Measurements from ENCODE around the gene RAD51B.
"Not testable (repeated sequence)": the region's sequence is repeated elsewhere in the genome, so short reads cannot be mapped to it uniquely, and the experiment has no call there.

The RAD51B gene

DNA sequence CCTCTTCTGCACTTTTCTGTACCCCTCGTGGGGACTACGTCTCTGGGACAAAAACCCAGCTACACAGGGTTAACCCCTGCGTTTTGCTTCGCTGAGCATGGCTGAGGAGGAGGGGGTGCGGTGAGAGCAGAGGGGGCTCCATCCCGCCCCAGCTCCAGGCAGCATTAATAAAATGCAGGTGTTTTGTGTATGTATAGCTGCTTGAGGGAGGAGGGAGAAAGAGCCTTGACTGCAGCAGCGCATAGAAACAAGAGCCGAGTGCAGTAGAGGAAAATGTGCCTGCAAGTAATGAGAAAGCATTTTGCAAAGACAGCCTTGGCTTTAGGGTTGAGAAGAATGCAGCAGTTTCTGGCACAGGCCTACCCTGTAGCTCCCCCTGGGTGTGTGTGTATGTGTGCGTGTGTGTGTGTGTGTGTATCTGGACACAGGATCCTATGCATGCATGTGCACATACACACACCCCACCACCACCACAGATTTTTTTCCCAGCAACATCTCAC is 869.3 kb downstream of the RAD51B start:
- no peak for DNase-seq (ENCODE audit: low spot score)

DNA sequence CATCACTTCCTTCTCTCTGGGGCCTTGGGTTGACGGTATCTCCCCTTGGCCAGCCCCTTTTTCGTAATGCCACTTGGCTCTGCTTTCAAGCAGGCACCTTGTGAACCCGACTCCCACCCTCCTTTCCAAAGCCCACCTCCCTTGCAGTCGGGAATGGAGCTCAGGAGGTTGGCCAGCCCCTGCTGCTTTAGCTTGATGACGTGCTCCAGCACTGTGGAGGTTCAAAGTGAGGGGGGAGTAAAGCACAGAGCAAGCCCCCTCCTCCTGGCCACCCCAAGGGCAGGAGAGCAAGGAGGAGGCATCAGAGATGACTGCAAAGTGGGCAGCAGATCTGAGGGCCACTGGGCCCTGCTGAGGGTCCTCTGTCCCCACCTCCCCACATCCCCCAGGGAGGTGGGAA is 869.9 kb downstream of the RAD51B start:
- no peak for DNase-seq (ENCODE audit: low spot score)

DNA sequence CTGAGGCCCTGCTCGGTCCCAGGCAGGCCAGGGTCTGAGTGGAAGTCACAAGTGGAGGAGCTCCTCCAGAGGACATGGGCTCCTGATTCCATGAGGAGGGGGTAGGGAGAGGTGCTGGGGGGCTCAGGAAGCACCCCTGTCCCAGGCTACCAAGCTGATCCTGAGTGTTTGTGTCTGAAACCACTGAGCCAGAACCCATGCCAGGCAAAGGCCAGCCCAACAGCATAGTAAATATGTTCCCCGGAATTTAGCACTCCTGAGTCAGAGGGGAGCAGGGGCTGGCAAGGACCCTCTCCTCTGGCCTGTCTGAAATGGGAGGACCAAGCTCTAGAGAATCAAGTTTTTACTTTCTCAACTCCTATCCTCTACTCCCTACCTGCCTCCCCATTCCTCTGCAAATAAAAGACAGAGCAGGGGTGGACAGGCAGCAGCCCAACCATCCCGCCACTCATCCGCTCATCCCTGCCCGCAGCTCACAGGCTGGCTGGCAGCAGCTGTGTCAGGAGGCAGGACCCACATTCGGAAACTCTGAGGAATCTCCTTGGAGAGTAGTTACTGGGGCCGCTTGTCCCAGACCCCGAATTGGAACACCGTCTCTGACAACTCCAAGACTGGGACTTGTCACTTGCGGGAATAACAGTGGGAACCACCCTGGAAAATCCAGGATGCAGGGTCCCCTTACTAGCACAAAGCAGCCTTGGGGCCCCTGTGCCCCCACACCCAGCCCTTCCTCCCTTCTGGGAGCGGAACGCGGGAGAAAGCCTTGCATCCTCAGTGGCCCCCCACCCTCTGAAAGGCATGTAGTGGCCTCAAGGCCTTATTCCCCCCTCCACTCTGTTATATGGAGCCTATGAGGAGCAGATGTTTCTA is 870.7 kb downstream of the RAD51B start:
- no peak for DNase-seq (ENCODE audit: low spot score)

DNA sequence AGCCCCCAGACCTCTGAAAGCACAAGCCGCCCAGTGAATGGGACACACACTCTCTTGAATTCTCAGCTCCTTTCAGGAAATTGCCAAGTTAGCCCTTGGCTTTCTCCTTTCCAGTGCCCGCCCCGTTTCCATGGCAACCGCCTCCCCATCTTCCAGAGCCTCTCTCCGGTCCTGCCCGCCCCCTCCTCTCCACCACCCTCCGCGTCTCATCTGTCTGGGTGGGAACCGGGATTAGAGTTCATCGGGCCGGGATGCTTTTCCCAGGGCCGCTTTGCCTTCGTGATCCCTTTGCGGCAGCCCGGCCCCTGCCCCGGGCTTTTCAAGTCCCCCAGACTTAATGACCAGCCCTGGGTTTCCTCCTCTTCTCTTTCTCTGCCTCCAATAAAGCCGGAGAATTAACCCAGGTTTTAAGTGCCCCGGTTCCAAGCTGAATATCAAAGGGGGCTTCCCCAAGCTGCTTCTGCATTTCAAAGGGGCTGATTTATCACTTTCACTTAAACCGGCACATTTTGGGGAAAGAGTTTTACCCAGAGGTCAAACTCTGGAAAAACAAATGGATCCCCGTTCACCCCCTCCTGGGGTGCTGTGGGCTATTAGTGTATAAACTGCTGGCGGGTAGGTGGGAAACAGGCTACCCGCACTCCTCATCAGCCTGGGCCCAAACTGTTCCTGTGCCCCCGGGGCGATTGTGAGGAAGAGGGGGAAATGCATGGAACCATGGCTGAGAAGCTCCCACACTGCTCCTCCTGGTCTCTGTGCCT is 871.6 kb downstream of the RAD51B start:
- no peak for DNase-seq (ENCODE audit: low spot score)

DNA sequence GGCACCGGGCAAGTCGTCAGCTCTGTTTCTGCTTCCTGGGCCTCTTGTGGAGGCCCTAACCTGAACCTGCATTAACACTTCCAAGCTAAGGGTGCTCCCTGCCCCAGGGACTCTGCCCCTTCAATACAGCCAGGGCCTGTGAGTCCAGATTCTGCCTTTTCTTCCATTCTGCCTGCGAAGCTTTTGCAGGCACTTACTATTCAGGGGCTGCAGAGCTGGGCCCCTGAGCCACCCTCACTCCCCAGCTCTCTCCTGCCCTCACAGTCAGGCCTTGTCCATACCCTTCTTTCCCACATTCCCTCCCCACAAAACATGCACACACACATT is 872.2 kb downstream of the RAD51B start:
- no peak for DNase-seq (ENCODE audit: low spot score)

DNA sequence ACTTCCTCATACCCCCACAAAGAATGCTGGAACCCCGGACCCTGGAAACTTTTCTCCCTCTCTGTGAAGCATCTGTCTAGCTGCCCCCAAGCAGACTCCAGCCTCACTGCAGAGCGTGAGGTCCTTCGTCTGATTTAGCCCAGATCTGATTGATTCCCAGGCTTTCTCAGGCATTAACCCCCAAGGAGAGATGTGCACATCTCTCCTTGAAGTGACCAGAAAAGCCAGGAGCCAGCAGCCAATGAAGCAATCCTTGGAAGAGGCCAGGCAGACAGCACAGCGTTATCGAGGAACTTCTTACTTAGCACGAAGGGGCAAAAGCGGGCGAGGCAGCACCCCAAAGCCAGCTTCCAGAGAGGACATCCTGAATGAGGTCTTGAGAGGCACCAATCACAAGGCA is 872.6 kb downstream of the RAD51B start:
- no peak for DNase-seq (ENCODE audit: low spot score)

DNA sequence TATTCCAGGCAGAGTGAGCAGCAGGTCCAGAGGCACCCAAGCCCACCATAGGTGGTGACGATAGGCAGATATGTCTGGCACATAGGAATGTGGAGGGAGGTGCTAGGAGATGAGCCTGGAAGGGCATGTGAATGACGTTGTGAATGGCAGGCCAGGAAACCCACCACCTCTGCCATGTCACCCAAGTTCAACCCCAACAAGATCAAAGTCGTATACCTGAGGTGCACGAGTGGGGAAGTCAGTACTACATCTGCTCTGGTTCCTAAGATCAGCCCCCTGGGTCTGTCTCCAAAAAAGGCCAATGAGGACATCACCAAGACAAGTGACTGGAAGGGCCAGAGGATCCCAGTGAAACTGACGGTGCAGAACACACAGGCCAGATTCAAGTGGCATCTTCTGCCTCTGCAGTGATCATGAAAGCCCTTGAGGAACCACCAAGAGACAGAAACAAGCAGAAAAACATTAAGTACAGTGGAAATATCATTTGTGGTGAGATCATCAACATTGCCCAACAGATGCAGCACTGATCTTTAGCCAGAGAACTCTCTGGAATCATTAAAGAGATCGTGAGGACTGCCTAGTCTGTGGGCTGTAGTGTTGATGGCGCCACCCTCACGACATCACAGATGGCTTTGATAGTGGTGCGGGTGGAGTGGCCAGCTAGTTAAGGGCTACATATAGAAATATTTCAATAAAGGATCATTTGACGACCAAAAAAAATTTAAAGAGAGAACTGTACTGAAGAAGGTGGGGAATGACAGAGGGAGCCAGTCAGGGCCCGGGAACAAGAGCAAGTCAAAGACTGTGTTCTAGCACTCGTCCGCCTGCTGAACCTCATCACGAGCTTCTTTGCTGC is 873.6 kb downstream of the RAD51B start:
- DNase-seq (ENCODE audit: low spot score): no peak

DNA sequence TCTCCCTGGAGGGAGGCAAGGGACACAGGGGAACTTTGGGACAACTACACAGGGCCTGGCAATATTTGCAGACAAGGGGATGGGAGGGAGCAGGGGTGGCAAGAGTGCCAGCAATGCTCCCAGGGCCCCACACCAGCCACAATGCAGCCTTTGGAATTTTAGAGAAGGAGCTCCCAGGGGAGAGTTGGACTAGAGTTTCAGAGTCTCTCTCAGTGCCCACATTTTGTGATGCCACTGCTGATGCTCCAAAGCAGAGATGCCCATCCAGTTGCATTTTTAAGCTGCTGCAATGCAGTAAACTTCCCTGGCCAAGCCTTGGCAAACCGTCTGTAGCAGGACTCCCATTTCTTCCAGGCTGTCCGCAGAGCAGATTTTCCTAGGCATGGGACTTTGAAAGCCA is 874.3 kb downstream of the RAD51B start:
- DNase-seq (ENCODE audit: low spot score): no peak

DNA sequence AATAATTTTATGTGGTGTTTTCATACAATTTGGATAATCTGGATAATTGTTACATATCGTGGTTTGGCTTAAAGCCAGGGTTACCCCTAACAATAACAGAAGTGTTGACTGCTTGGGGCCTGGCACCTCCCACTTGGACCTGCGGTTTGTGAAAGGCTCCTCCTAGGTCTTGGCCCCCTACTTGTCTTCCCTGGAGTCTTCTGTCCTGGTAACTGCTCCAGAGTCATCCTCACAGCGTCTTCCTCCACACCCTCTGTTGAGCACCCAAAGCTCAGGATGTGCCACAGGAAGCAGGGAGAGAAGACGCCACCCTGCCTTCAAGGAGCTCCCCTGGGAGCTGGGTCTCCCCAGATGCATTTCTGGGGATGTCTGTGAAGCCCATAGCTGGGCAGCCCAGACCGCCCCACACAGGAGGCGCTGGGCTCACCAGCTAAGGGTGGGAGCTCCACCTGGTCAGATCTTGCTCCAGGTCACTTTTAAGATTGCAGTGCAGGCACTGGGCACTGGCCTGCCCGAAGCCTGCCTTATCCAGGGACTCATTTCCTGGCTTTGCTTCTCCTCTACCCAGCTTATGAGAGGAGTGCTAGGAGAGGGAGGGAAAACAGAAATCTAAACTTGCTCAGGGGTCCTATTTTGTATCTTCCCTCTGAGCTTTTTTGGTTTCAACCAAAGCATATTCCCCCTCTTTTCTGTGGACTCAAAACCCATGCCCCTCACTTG is 875.1 kb downstream of the RAD51B start:
- DNase-seq (ENCODE audit: low spot score): no peak

DNA sequence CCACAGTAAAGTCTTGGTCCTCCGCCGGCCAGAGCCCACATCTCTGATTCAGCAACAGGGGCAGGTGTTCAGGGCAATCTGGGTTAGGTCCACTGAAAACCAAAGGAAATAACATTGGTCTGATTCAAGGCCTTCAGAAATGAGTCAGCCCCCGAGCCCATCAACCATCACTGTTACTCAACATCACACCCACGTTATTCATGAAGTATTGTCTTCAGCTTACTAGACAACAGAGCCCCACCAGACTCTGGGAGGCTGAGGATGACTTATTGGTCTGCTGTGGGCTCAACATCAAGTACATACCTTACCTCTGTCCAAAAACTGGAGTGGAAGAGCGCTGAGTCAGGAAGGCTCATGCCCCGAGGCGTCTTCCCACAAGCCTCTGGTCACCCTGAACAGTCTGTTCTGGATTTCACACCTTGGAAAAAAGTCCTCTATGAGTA is 875.8 kb downstream of the RAD51B start:
- DNase-seq (ENCODE audit: low spot score): peak; percentile 95

DNA sequence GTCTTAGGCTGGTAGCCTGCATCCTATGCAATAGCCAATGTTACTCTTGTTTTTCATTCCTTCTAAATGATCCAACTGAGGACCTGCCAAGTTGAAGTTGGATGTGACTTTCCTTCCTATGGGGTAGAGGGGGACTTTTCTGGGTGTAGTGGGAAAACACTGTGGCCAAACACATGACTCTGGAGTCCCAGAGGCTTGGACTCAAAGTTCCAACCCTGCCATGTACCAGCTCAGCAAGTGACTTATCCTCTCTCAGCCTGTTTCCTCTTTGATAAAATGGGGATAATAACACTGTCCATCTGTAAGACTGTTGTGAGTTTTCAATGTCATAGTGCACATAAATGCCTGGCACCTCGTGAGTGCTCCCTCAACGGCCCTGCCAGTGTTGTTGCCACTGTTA is 876.3 kb downstream of the RAD51B start:
- no peak for DNase-seq (ENCODE audit: low spot score)

DNA sequence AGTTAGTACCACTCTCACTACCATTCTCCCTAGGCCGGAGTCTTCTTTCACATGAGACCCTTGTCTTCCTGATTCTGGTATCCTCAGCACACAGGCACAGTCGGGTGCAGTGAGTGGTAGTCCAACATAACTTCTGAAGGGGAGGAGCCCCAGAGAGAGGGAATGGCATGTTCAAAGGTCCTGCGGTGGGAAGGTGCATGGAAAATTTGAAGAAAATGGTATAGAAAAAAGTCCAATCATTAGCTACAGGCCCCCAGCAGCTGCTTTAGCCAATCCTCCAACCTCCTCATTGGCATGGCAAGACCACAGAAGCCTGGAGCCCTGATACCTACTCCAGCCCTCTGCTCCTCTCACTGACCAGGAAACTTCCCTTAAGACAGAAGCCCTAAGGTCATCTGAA is 876.7 kb downstream of the RAD51B start:
- no peak for DNase-seq (ENCODE audit: low spot score)

DNA sequence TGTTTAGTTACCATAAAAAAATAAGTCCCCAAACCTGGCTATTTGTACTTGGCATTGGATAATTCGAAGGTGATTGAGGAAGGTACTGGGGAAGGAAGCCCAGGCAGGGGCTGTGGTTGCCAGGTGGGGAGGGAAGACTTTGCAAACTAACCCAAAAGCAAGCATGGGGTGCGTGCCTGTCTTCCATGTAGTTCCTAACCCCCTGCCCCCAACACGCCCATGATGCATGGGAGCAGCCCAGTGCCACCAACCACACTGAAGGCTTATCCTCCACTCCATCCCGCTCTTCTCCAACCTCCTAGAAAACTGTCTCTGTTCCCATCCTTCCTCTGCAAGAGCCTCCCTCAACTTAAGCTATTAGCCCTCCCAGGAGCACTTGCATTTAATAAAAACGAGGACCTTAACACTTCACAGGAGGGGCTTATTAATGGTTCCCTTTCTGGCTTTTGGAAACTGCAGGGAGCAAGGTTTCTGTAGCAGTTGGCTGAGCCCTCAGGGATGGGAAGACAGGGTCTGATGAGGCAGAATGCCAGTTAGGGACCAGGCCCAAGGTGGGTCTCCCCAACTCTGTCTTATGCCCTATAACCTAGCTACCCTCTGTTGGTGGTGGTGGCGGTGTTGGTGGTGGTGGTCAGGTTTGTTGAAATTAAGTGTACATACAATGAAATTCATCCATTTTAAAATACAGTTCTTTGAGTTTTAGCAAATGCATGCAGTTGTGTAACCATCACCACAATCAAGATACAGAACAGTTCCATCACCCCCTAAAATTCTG is 877.3 kb downstream of the RAD51B start:
- no peak for DNase-seq (ENCODE audit: low spot score)

DNA sequence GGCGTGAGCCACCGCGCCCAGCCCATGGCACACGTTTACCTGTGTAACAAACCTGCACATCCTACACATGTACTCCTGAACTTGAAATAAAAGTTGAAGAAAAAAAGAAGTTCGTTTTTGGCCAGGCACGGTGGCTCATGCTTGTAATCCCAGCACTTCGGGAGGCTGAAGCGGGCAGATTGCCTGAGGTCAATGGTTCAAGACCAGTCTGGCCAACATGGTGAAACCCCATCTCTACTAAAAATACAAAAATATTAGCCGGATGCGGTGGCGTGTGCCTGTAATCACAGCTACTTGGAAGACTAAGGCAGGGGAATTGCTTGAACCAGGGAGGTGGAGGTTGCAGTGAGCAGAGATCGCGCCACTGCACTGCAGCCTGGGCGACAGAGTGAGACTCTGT is 879.2 kb downstream of the RAD51B start:
- not testable (repeated sequence) for DNase-seq (ENCODE audit: low spot score)

DNA sequence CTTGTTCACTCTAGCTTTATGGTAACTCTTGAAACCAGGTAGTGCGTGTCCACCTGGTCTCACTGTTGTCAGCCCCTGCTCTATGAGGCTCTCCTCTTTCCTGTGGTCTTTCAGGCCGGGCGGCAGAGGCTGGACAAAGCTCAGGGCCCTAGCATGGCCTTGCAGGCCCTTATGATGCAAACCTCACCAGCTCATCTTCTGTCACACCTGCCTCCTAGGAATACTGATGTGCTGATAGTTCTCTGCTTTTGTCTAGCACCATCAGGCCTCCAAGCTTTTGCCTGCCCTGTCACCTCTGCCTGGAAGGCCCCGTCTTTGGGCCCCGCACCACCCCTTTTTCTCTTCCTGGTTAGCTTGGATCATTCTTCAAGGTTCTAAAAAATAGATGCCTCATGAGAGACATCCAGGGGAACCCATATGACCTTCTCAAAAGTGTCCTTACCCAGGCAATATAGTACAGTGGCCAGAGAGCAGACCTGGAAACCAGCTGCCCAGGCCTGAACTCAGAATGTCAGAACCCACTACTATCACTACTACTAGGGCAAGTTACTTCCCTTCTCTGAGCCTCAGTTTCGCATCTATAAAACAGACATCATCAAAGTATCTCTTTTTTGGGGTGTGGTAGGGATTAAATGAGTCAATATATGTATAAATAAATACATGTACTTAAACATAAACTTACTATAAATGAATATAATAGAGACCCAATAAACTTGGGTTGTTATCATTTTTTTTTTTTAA is 881.6 kb downstream of the RAD51B start:
- no peak for DNase-seq (ENCODE audit: low spot score)

DNA sequence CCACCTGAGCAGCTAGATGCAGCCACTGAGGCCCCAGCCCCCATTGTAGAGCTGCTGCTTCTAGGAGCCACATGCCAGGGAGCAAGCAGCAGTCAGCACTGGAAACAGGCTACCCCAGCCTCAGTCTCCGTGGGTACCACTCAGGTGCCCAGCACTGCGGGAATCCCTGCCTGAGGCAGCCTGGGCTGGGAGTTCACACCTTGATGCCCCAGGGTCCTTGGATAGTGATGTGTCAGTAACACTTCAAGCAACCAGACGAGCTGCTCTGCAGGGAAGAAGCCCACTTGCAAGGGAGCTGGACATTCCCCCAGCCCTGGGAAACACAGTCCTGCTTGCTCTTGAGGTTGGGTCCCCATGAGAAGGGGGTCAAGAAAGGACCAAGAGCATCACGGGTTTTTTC is 882.6 kb downstream of the RAD51B start:
- DNase-seq (ENCODE audit: low spot score): no peak

DNA sequence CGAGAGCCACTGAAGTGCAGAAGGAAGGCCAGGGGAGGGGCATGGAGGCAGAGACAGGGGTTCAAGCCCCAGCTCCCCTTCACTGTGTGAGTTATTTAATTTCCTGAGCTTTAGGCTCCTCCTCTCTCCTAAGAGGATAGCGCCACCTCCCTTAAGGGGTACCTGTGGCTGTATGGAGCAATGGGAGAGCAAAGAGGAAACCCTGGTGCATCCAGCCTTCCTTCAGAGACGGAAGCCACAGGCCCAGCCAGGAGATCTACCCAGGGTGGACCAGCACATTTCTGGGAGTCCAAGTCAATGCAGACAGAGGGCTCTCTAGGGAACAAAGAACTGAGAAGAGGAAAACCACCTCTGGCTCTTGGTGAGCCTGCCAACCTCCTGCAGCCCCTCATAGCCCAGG is 883.0 kb downstream of the RAD51B start:
- no peak for DNase-seq (ENCODE audit: low spot score)

DNA sequence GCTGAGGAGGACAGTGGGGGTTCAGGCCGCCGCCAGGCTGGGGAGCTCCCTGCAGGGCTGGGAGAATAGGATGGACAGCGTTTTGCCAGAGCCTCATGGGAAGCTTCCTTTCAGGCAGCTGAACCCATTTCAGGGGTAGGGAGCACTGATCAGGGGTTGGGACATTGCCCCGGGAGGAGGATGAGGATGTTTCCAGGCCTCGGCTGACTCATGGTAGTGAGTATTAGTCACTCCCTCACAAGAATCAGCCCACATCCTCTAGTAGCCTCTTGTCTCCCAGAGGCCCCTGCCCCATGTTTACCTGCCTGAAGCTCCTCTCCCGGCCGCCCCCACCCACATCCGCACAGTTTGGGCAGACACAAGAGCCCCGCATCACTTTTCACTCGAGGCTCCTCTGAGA is 883.5 kb downstream of the RAD51B start:
- peak; percentile 46 for DNase-seq (ENCODE audit: low spot score)

DNA sequence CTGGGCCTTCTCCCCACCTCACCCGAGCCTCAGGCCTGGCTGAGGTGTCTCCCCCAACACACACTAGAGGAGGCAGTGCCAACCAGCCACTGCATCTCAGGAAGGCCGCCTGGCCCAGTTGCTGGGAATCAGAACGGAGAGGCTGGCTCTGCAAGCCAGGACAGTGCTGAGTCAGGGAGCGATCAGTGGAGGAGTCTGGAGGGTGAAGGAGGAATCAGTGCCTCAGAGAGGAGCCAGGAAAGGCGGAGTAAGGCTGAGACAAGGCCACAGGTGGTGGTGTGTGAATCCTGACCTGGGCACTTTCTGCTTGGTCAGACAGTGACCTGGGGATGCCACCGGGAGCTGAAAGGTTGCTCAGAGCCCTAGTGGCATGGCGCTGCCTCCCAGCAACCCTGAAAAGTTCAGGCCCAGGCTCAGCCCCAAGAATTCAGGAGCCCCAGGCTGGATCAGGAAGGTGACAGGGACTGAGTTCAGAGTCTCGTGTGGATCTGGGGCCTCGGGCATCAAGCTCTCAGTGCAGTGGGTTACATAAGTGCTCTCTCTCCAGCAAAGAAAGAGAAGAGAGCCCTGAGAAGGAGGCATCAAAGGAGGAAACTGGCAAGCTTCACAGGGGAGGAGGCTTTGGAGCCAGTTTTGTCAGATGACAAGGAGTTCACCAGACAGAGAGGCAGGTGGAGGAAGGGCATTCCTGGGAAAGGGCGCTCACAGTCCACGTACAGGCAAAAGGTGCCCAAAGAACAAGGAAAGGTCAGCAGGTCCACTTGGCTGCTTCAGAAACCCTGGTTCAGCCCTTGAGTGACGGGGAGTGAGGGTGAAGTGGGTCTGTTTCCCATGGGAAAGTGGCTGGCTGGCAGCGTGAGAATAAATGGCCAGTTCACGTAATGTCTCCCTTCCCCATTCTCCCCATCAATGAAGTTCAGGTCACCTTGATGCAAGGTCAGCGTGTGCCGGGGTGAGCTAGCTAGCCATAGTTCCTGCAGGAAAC is 885.4 kb downstream of the RAD51B start:
- no peak for DNase-seq (ENCODE audit: low spot score)

Data from COLO829 (cell line).